ENCODE data around the gene ADRB2. TPM values are rescaled to one million over a fixed set of nuclear protein-coding genes. Genes with fewer than 3 reads are reported as not detected.

Gene ADRB2
- total RNA-seq, 1 donor from 2014 or later = 0.64 TPM

- H3K4me1 Mint-ChIP-seq (ENCODE audit: low read depth, unreplicated experiment) = peaks cover 16% of the 10 kb centered on the region
- H3K9me3 ChIP-seq (ENCODE audit: insufficient read depth, low read depth, low read length) = no peaks in the 10 kb centered on the region
- FAIRE-seq (no peak), DNase-seq (ENCODE audit: low read depth) (no peak)
- no peaks in the 10 kb centered on the region for H3K27me3 ChIP-seq (ENCODE audit: insufficient read depth, low read length)
- peak overlapping the region; percentile 17 for H3K27ac ChIP-seq (ENCODE audit: low read depth, low read length)
- H3K4me1 ChIP-seq (ENCODE audit: insufficient read depth, low read length) = peaks cover 12% of the 10 kb centered on the region
- peaks cover 2% of the 10 kb centered on the region for H3K9me3 Mint-ChIP-seq (ENCODE audit: unreplicated experiment)
- H3K27ac Mint-ChIP-seq (ENCODE audit: unreplicated experiment) = no peak overlapping the region
- no peaks in the 10 kb centered on the region for H4K20me1 ChIP-seq (ENCODE audit: insufficient read depth, low read length)
- H2AFZ ChIP-seq (ENCODE audit: low read depth, low read length) = peak overlapping the region; percentile 94
- peak overlapping the region; percentile 99 for H3K4me2 ChIP-seq (ENCODE audit: low read length)
- peak overlapping the region; percentile 75 for H3K4me3 ChIP-seq (ENCODE audit: insufficient read depth, low read depth, low read length)
- TF ChIP-seq CTCF (IDR thresholded peaks at IDR 0.05; ENCODE audit: insufficient read depth, low read depth, low read length) = no peak
- TF ChIP-seq EZH2 (IDR thresholded peaks at IDR 0.05; ENCODE audit: insufficient read depth, low read length) = no peak
- H3K9ac ChIP-seq (ENCODE audit: low read length) = peak overlapping the region; percentile 79
- H3K4me3 Mint-ChIP-seq (ENCODE audit: unreplicated experiment) = peak overlapping the region; percentile 88
- H3K79me2 ChIP-seq (ENCODE audit: insufficient read depth, low read length) = peaks cover 4% of the 10 kb centered on the region
- H3K36me3 ChIP-seq (ENCODE audit: insufficient read depth, low read length) = no peaks in the 10 kb centered on the region
- no peaks in the 10 kb centered on the region for H3K36me3 Mint-ChIP-seq (ENCODE audit: low read depth, unreplicated experiment)
- H3K27me3 Mint-ChIP-seq (ENCODE audit: low read depth, unreplicated experiment) = peaks cover 7% of the 10 kb centered on the region
Measured at GRCh38 chr5:148826739-148827070, 294 bp downstream of the ADRB2 start.

GRCh38 chr5:148827723-148828122, 1.3 kb downstream of the ADRB2 start:
- FAIRE-seq (no peak), DNase-seq (ENCODE audit: low read depth) (no peak)
- Histone ChIP-seq H3K9ac (ENCODE audit: low read length) (no peak overlapping the region), H3K79me2 (ENCODE audit: insufficient read depth, low read length) (peaks cover 4% of the 10 kb centered on the region), H4K20me1 (ENCODE audit: insufficient read depth, low read length) (no peaks in the 10 kb centered on the region), H3K27me3 (ENCODE audit: insufficient read depth, low read length) (no peaks in the 10 kb centered on the region), H3K9me3 (ENCODE audit: insufficient read depth, low read depth, low read length) (no peaks in the 10 kb centered on the region), H3K27ac (ENCODE audit: low read depth, low read length) (no peak overlapping the region), H3K4me2 (ENCODE audit: low read length) (peak overlapping the region; percentile 99), H3K4me3 (ENCODE audit: insufficient read depth, low read depth, low read length) (no peak overlapping the region), H3K4me1 (ENCODE audit: insufficient read depth, low read length) (peaks cover 12% of the 10 kb centered on the region), H3K36me3 (ENCODE audit: insufficient read depth, low read length) (no peaks in the 10 kb centered on the region), H2AFZ (ENCODE audit: low read depth, low read length) (no peak overlapping the region)
- Mint-ChIP-seq H3K36me3 (ENCODE audit: low read depth, unreplicated experiment) (no peaks in the 10 kb centered on the region), H3K4me1 (ENCODE audit: low read depth, unreplicated experiment) (peaks cover 16% of the 10 kb centered on the region), H3K9me3 (ENCODE audit: unreplicated experiment) (peaks cover 2% of the 10 kb centered on the region), H3K27me3 (ENCODE audit: low read depth, unreplicated experiment) (peaks cover 7% of the 10 kb centered on the region), H3K27ac (ENCODE audit: unreplicated experiment) (no peak overlapping the region), H3K4me3 (ENCODE audit: unreplicated experiment) (peak overlapping the region; percentile 73)
- no peak for TF ChIP-seq EZH2 (IDR thresholded peaks at IDR 0.05; ENCODE audit: insufficient read depth, low read length)
- TF ChIP-seq CTCF (IDR thresholded peaks at IDR 0.05; ENCODE audit: insufficient read depth, low read depth, low read length) = no peak

GRCh38 chr5:148828511-148829247, 2.3 kb downstream of the ADRB2 start:
- Histone ChIP-seq H4K20me1 (ENCODE audit: insufficient read depth, low read length) (no peaks in the 10 kb centered on the region), H3K27me3 (ENCODE audit: insufficient read depth, low read length) (no peaks in the 10 kb centered on the region), H2AFZ (ENCODE audit: low read depth, low read length) (no peak overlapping the region), H3K79me2 (ENCODE audit: insufficient read depth, low read length) (peaks cover 4% of the 10 kb centered on the region), H3K9ac (ENCODE audit: low read length) (no peak overlapping the region), H3K4me3 (ENCODE audit: insufficient read depth, low read depth, low read length) (peak overlapping the region; percentile 11), H3K4me2 (ENCODE audit: low read length) (peak overlapping the region; percentile 99), H3K36me3 (ENCODE audit: insufficient read depth, low read length) (no peaks in the 10 kb centered on the region), H3K4me1 (ENCODE audit: insufficient read depth, low read length) (peaks cover 12% of the 10 kb centered on the region), H3K9me3 (ENCODE audit: insufficient read depth, low read depth, low read length) (no peaks in the 10 kb centered on the region), H3K27ac (ENCODE audit: low read depth, low read length) (no peak overlapping the region)
- TF ChIP-seq CTCF (IDR thresholded peaks at IDR 0.05; ENCODE audit: insufficient read depth, low read depth, low read length) = no peak
- no peak for TF ChIP-seq EZH2 (IDR thresholded peaks at IDR 0.05; ENCODE audit: insufficient read depth, low read length)
- no peak for FAIRE-seq
- Mint-ChIP-seq H3K4me1 (ENCODE audit: low read depth, unreplicated experiment) (peaks cover 16% of the 10 kb centered on the region), H3K9me3 (ENCODE audit: unreplicated experiment) (no peaks in the 10 kb centered on the region), H3K4me3 (ENCODE audit: unreplicated experiment) (peak overlapping the region; percentile 10), H3K27me3 (ENCODE audit: low read depth, unreplicated experiment) (no peaks in the 10 kb centered on the region), H3K36me3 (ENCODE audit: low read depth, unreplicated experiment) (no peaks in the 10 kb centered on the region), H3K27ac (ENCODE audit: unreplicated experiment) (no peak overlapping the region)
- no peak for DNase-seq (ENCODE audit: low read depth)

Measured in astrocyte (in vitro differentiated cells and primary cell).